AG08396 (cell line): ENCODE data around the gene ME1.
"Not testable (repeated sequence)": the region's sequence is repeated elsewhere in the genome, so short reads cannot be mapped to it uniquely, and the experiment has no call there.

ENCODE experiments used
- DNase-seq: peaks from one replicate; pipeline ENCODE4 v3.0.0; 2012; ENCODE audit warnings: low spot score, mixed read lengths

Gene ME1

GRCh38 chr6:83431545-83432155 lies 799 bp upstream of the ME1 start:
- no peak for DNase-seq

GRCh38 chr6:83429857-83430610 lies 817 bp downstream of the ME1 start:
- peak; percentile 38 for DNase-seq

- DNase-seq = no peak
Observed at GRCh38 chr6:83429269-83429668, 1.6 kb downstream of the ME1 start.

GRCh38 chr6:83424392-83425018 lies 6.3 kb downstream of the ME1 start:
- DNase-seq = no peak

GRCh38 chr6:83417880-83418663 lies 12.8 kb downstream of the ME1 start:
- DNase-seq = peak; percentile 45

- DNase-seq = no peak
Observed at GRCh38 chr6:83413068-83413467, 17.8 kb downstream of the ME1 start.

GRCh38 chr6:83411731-83412130 lies 19.1 kb downstream of the ME1 start:
- DNase-seq = no peak

GRCh38 chr6:83403191-83403590 lies 27.7 kb downstream of the ME1 start:
- no peak for DNase-seq

GRCh38 chr6:83389606-83390005 lies 41.2 kb downstream of the ME1 start:
- DNase-seq = no peak

GRCh38 chr6:83385473-83385872 lies 45.4 kb downstream of the ME1 start:
- DNase-seq = no peak

- no peak for DNase-seq
Observed at GRCh38 chr6:83384751-83385150, 46.1 kb downstream of the ME1 start.

GRCh38 chr6:83381949-83382348 lies 48.9 kb downstream of the ME1 start:
- no peak for DNase-seq

GRCh38 chr6:83378621-83379388 lies 52.0 kb downstream of the ME1 start:
- DNase-seq = no peak

GRCh38 chr6:83371423-83371822 lies 59.4 kb downstream of the ME1 start:
- no peak for DNase-seq

- no peak for DNase-seq
Observed at GRCh38 chr6:83370567-83370966, 60.3 kb downstream of the ME1 start.

GRCh38 chr6:83369692-83370091 lies 61.2 kb downstream of the ME1 start:
- DNase-seq = no peak

- no peak for DNase-seq
Observed at GRCh38 chr6:83368577-83368976, 62.3 kb downstream of the ME1 start.

- DNase-seq = no peak
Observed at GRCh38 chr6:83367104-83367503, 63.7 kb downstream of the ME1 start.

GRCh38 chr6:83365931-83366330 lies 64.9 kb downstream of the ME1 start:
- no peak for DNase-seq

GRCh38 chr6:83362349-83362748 lies 68.5 kb downstream of the ME1 start:
- not testable (repeated sequence) for DNase-seq

GRCh38 chr6:83359638-83360037 lies 71.2 kb downstream of the ME1 start:
- DNase-seq = no peak

- no peak for DNase-seq
Observed at GRCh38 chr6:83354747-83355146, 76.1 kb downstream of the ME1 start.
